ENCODE results near the gene SUN1.

The SUN1 gene

DNA sequence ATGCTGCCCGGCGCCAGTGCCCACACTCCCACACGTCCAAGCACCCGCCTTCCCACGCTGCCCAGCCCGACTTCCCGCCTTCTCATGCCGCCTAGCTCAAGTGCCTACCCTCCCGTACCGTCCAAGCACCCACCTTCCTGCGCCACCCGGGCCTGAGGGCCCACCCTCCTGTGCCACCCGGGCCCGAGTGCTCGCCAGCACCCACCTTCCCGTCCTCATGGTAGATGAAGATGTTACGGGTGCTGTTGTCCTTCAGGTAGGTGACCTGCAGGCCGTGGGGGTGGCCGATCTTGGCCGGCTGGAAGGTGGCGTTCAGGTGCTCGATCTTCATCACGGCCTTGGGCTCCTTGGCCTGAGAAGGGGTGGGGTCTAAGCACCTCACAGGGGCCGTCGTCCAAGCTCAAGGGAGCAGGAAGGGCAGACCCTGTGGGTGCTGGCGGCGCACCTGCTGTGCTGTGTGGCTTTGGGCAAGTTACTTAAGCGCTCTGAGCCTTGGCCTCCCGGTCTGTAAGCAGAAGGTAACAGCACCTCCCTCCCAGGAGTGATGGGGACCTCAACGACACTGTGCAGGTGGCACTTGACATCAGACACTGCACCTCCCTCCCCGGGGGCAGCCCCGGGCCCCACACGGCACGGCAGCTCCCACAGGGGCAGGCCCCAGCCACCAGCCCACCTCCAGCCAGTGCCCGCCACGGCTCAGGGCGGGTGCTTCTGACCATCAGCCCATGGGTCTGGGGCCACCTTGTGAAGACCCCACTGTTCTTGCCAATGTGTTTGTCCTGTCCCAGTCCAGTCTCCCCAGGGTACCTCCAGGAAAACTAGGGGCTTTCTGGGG lies 71.9 kb downstream of the SUN1 start:
- TF ChIP-seq, protein P1, sequence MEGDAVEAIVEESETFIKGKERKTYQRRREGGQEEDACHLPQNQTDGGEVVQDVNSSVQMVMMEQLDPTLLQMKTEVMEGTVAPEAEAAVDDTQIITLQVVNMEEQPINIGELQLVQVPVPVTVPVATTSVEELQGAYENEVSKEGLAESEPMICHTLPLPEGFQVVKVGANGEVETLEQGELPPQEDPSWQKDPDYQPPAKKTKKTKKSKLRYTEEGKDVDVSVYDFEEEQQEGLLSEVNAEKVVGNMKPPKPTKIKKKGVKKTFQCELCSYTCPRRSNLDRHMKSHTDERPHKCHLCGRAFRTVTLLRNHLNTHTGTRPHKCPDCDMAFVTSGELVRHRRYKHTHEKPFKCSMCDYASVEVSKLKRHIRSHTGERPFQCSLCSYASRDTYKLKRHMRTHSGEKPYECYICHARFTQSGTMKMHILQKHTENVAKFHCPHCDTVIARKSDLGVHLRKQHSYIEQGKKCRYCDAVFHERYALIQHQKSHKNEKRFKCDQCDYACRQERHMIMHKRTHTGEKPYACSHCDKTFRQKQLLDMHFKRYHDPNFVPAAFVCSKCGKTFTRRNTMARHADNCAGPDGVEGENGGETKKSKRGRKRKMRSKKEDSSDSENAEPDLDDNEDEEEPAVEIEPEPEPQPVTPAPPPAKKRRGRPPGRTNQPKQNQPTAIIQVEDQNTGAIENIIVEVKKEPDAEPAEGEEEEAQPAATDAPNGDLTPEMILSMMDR (IDR thresholded peaks at IDR 0.05; ENCODE audit: insufficient read depth, low read length, missing control alignments) = no peak
- POLR2A ChIA-PET = no interaction called here
- no peak for DNase-seq (ENCODE audit: low read depth, low spot score)
- CTCF ChIA-PET = no interaction called here
- H3K4me3 ChIP-seq (ENCODE audit: low read depth, low read length) = no peak overlapping the region

DNA sequence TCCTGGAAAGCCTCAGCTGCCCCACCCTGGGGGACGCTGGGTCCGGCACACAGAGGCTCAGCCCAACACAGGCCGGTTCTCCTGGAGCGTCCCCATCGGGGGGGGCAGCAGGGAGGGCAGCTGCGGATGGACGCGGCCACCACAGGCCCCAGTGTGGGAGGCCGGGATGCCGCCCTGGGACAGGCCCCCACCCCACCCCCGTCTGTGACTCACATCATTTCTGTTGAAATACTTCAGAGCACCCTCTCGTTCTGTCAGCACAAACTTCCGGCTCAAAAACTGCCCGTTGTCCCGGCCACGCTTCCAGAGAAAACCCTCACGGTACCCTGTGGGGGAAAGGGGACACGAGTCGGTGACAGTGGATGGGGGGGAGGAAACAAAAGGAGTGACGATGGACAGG lies 72.6 kb downstream of the SUN1 start:
- POLR2A ChIA-PET = no interaction called here
- no peak overlapping the region for H3K4me3 ChIP-seq (ENCODE audit: low read depth, low read length)
- CTCF ChIA-PET = no interaction called here
- no peak for DNase-seq (ENCODE audit: low read depth, low spot score)
- TF ChIP-seq, protein P1 (IDR thresholded peaks at IDR 0.05; ENCODE audit: insufficient read depth, low read length, missing control alignments) = no peak

DNA sequence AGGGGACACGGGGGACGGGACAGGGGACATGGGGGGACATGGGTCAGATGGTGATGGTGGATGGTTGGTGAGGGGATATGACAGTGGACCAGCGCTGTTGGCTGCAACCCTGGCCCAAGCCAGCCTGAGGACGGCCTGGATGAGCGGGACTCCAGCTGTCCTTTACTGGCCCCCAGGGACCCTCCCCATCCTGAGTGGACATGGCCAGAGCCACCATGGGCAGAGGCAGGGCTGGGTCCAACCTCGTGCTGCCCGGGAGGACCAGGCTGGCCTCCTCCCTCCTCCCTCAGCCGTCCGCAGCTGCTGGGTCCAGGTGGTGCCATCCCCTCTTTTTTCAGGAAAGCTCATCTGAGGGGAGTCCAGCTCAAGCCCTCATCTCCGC lies 74.5 kb downstream of the SUN1 start:
- DNase-seq (ENCODE audit: low read depth, low spot score) = no peak
- ChIA-PET POLR2A (no interaction called here), CTCF (interaction anchor here (1.1 to 3.0 kb wide), 2 partner anchors 11 to 86 kb away, joined by 4 to 16 read pairs; no protein-coding TSS in a partner anchor)
- TF ChIP-seq, protein P1 (IDR thresholded peaks at IDR 0.05; ENCODE audit: insufficient read depth, low read length, missing control alignments) = no peak
- no peak overlapping the region for H3K4me3 ChIP-seq (ENCODE audit: low read depth, low read length)

DNA sequence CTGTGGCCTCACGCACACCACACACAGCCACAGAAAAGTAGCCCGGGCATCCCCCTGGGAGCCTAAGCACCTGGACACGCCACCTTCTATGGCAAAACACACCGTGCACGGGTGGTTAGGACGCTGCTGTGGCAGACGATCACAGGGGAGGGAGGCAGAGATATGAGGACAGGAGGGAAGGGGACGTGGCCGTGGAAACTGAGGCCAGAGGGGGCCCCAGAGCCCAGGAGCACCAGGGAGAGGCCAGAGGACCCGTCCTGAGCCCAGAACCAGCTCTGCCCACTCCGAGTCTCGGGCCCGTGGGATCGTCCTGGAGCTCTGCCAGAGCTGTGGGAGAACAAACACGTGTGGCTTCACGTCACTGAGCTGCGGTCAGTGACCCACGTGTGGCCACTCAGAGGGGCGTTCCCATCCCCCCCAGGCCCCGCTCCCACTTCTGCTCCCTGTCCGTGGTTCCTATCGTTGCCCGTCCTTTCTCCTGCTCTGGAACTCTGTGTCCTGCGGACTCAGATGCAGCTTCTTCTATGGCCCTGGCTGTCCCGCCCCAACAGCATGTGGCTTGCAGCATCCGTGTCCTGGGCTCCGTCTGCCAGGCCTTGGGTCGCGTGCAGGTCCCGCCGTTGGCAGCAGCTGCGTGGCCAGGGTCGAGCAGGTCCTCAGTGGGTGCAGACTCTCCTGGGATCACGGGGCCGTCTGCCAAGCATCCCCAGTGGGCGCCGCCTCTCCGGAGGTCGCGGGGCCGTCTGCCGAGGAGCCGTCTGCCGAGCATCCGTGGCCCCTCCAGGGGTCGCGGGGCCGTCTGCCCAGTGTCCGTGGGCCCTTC lies 75.1 kb downstream of the SUN1 start:
- CTCF ChIA-PET = interaction anchor here (1.1 to 3.0 kb wide), 6 partner anchors 10 to 279 kb away, joined by 3 to 16 read pairs (median 5); no protein-coding TSS in a partner anchor
- POLR2A ChIA-PET = no interaction called here
- H3K4me3 ChIP-seq (ENCODE audit: low read depth, low read length) = no peak overlapping the region
- TF ChIP-seq, protein P1 (IDR thresholded peaks at IDR 0.05; ENCODE audit: insufficient read depth, low read length, missing control alignments) = no peak
- DNase-seq (ENCODE audit: low read depth, low spot score) = no peak

DNA sequence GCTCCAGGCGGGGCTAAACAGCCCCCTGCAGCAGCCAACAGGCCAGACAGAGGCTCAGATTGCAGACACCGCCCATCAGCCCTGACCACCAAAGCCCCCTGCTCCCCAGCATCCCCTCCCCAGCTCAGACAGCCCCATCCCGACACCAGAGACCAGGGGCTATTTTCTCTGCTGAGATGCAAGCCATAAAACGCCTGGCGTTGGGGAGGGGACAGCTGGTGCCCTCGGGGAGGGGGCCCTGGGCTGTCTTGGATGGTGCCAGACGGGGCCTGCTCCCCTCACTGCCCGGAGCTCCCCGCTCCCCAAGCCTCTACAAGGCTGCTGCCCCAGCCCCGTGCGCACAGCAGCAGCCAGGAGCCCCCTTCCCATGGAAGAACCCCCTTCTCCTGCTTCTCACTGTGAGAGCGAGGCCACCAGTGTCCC lies 75.9 kb downstream of the SUN1 start:
- TF ChIP-seq, protein P1 (IDR thresholded peaks at IDR 0.05; ENCODE audit: insufficient read depth, low read length, missing control alignments) = no peak
- CTCF ChIA-PET = interaction anchor here (1.2 to 3.0 kb wide), 6 partner anchors 23 to 278 kb away, joined by 3 to 16 read pairs (median 5); no protein-coding TSS in a partner anchor
- no peak for DNase-seq (ENCODE audit: low read depth, low spot score)
- POLR2A ChIA-PET = no interaction called here
- no peak overlapping the region for H3K4me3 ChIP-seq (ENCODE audit: low read depth, low read length)

Data from AG04449 (cell line).